Spleen (tissue), 11 donors: ENCODE results near the gene COL23A1. TPM values are rescaled to one million over a fixed set of nuclear protein-coding genes. Genes with fewer than 3 reads are reported as not detected.
A peak's percentile ranks its signal among the peaks of the same experiment; 100 is the strongest.

Experiments used
- DNase-seq: peaks from one replicate; pipeline ENCODE4 v3.0.0-alpha.2; 2020
- H3K27ac ChIP-seq, 8 donors: fragments of 200-600 bp; sonication (generic) in 7 of 8; 1 replicate in 4 of 8; 2 replicates in 4 of 8; pipeline versions ENCODE4 v1.5.0 to v1.8.0; 2016 to 2021; ENCODE audit warnings: inconsistent platforms in 4 of 8, mild to moderate bottlenecking in 4 of 8, moderate library complexity in 1 of 8
- H3K27me3 ChIP-seq, 7 donors: fragments of 200-600 bp; sonication (generic) in 6 of 7; replicated peaks in 1 of 7; 1 replicate in 4 of 7; 2 replicates in 3 of 7; pipeline versions ENCODE4 v1.5.0 to v1.8.0; 2016 to 2021; ENCODE audit warnings: inconsistent platforms in 3 of 7, mild to moderate bottlenecking in 1 of 7
- H3K36me3 ChIP-seq, 6 donors: fragments of 200-600 bp; sonication (generic) in 5 of 6; 1 replicate in 4 of 6; 2 replicates in 2 of 6; pipeline versions ENCODE4 v1.5.0 to v1.8.0; 2016 to 2021; ENCODE audit warnings: inconsistent platforms in 2 of 6
- H3K4me1 ChIP-seq, 6 donors: fragments of 200-600 bp; sonication (generic) in 5 of 6; 1 replicate in 3 of 6; 2 replicates in 3 of 6; pipeline versions ENCODE4 v1.5.0 to v1.8.0; 2016 to 2021; ENCODE audit warnings: inconsistent platforms in 3 of 6
- H3K4me3 ChIP-seq, 8 donors: fragments of 200-600 bp; sonication (generic) in 7 of 8; 1 replicate in 4 of 8; 2 replicates in 4 of 8; pipeline versions ENCODE4 v1.5.0 to v1.8.0; 2016 to 2021; ENCODE audit warnings: inconsistent platforms in 4 of 8, mild to moderate bottlenecking in 4 of 8, moderate library complexity in 2 of 8
- H3K9me3 ChIP-seq, 8 donors: fragments of 200-600 bp; sonication (generic) in 7 of 8; 1 replicate in 4 of 8; 2 replicates in 4 of 8; pipeline versions ENCODE4 v1.5.0 to v1.8.0; 2016 to 2021; ENCODE audit warnings: inconsistent platforms in 4 of 8
- POLR2A ChIP-seq, 3 donors: fragments of 450-650 bp; IDR thresholded peaks; one replicate each; pipeline ENCODE4 v1.5.1; 2017; ENCODE audit warnings: antibody characterized with exemption in 3 of 3, mild to moderate bottlenecking in 1 of 3
- POLR2AphosphoS5 ChIP-seq, 3 donors: sonication (generic); formaldehyde crosslinking; IDR thresholded peaks; one replicate each; pipeline ENCODE4 v1.5.1; 2017; ENCODE audit warnings: antibody characterized with exemption in 3 of 3
- WGBS, 5 donors: extraction: QIAGEN DNeasy Blood & Tissue Kit in 3 of 5; methylation state at CpG; one replicate each; pipeline versions ENCODE4 v1.1.5 to v1.1.7; 2013 to 2018; 5-methylcytosine and 5-hydroxymethylcytosine counted together
- intact Hi-C: fragments of 100-400 bp; cut with DNase I; formaldehyde crosslinking; loops from one replicate; pipeline ENCODE4 v1.15.0; 2023; ENCODE audit warnings: low total_unique reads
- polyA plus RNA-seq, 3 donors: library from polyadenylated mRNA; stranded (reverse); fragments of 200-250 nt; gene quantifications; one replicate each; pipeline ENCODE4 v1.2.1, GENCODE V29; 2013
- total RNA-seq, 7 donors: library from RNA; depleted of rRNA in 3 of 7; stranded (reverse); fragments of >200 nt in 3 of 7; fragmentation: NEBNext Ultra II Directional in 4 of 7; extraction: Animal tissue kit (Norgen Biotek cat#: 25700) in 4 of 7; gene quantifications; one replicate each; pipeline versions ENCODE4 v1.1.0 to v1.2.1, GENCODE V29; 2016 to 2021
- TF ChIP-seq, protein P1 (sequence below), 11 experiments: fragments of 200-600 bp in 7 of 11; fragments of 450-650 bp in 4 of 11; sonication (generic) in 4 of 11; IDR thresholded peaks in 8 of 11; conservative IDR thresholded peaks in 3 of 11; 1 replicate in 7 of 11; 2 replicates in 4 of 11; pipeline versions ENCODE4 v1.4.0 to v1.8.0; 2016 to 2021; ENCODE audit warnings: antibody characterized with exemption in 11 of 11, inconsistent platforms in 4 of 11, mild to moderate bottlenecking in 1 of 11
- donor health status: healthy with polysubstance abuse.
- donor health status: DM: no; HTN: no; CAD: no; lungs with moderate emphysema.
- donor health status: DM: no; HTN: no; CAD: no.
- donor health status: Bipolar disorder and iron deficiency.
- donor health status: healthy.
- donor health status: DM: no; HTN: no; CAD: no.
- donor health status: DM: yes; HTN: yes; CAD: no.

COL23A1 gene
- total and polyA plus RNA-seq, 10 donors: 0.63 to 3.8 (median 1.9) TPM

DNA sequence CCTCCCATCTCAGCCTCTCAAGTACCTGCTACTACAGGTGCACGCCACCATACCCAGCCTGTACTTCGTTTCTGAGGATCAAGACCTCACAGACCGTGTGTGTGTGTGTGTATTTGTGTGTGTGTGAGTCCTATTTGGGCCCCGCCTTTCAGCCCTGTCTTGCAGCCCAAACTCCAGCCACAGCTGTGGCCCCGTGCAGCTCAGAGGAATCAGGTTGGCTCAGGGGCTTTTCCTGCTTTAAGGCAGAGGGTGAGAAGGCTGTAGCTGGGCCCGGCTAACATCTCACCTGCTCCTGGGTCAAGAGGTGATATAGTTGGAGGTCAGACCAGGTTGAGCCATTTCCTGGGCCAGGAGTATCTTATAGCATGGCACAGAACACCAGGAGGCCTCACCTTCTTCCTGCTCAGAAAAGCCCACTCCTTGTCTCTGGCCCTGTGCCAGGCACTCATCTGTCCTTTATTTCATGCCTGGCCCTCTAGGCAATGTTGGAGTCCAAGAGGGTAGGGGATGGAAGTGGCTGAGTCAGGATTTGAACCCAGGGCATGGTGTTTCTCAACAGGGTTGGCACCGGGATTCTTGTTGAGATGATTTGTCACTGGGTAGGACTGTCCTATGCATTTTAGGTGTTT is 356.0 kb downstream of the COL23A1 start:
- Histone ChIP-seq H3K36me3 (peaks cover 0 to 22% (median 12%) of the 10 kb centered on the region in 6 donors), H3K9me3 (no peaks in the 10 kb centered on the region), H3K4me3 (no peak overlapping the region), H3K4me1 (peaks cover 34 to 92% (median 88%) of the 10 kb centered on the region in 6 donors), H3K27ac (peak overlapping the region in 3 of 8 donors; percentile 16 to 48 (median 43)), H3K27me3 (no peaks in the 10 kb centered on the region)
- TF ChIP-seq POLR2AphosphoS5 (IDR thresholded peaks at IDR 0.05) (no peak), POLR2A (IDR thresholded peaks at IDR 0.05) (no peak)
- TF ChIP-seq, protein P1, sequence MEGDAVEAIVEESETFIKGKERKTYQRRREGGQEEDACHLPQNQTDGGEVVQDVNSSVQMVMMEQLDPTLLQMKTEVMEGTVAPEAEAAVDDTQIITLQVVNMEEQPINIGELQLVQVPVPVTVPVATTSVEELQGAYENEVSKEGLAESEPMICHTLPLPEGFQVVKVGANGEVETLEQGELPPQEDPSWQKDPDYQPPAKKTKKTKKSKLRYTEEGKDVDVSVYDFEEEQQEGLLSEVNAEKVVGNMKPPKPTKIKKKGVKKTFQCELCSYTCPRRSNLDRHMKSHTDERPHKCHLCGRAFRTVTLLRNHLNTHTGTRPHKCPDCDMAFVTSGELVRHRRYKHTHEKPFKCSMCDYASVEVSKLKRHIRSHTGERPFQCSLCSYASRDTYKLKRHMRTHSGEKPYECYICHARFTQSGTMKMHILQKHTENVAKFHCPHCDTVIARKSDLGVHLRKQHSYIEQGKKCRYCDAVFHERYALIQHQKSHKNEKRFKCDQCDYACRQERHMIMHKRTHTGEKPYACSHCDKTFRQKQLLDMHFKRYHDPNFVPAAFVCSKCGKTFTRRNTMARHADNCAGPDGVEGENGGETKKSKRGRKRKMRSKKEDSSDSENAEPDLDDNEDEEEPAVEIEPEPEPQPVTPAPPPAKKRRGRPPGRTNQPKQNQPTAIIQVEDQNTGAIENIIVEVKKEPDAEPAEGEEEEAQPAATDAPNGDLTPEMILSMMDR (IDR thresholded peaks at IDR 0.05 in 8 of 11, conservative IDR thresholded peaks at IDR 0.05 in 3 of 11): no peak
- WGBS, 5 donors: 79 to 91% (median 82%) methylated on average over 7 of the region's 7 CpGs
- intact Hi-C loops: no loop called here
- DNase-seq: no peak

DNA sequence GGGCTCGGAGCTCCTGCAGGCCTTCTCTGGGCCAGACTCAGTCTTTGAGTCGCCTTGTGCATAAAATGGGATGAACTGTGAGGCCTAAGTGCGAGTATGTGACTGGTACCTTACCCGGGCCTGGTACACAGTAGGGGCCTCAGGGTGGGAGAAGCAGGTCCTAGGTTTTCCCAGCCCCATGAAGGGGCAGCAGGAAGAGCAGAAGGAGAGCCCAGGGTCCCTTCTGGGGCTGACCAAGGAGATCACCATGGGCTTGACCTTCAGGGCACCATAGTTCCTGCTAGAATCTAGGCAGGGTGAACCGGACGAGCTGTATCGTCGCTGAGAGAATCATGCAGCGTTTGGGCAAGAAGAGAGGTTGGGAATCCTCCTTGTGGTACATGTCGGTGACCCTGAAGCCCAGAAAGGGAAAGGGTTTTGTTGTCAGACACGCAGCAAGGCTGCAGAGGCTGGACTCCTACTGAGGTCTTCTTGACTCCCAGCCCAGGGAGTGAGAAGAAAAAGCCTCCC is 357.2 kb downstream of the COL23A1 start:
- Histone ChIP-seq H3K27ac (peak overlapping the region; percentile 97 to 99 (median 99)), H3K27me3 (no peaks in the 10 kb centered on the region), H3K36me3 (peaks cover 0 to 35% (median 24%) of the 10 kb centered on the region in 6 donors), H3K4me1 (peaks cover 26 to 92% (median 77%) of the 10 kb centered on the region in 6 donors), H3K4me3 (peak overlapping the region; percentile 79 to 89 (median 86)), H3K9me3 (no peaks in the 10 kb centered on the region)
- 57 to 95% (median 65%) methylated on average over 7 to 11 of the region's 11 CpGs for WGBS, 5 donors
- TF ChIP-seq, protein P1 (IDR thresholded peaks at IDR 0.05 in 8 of 11, conservative IDR thresholded peaks at IDR 0.05 in 3 of 11): no peak
- no peak for TF ChIP-seq POLR2AphosphoS5 (IDR thresholded peaks at IDR 0.05)
- no peak for TF ChIP-seq POLR2A (IDR thresholded peaks at IDR 0.05)
- intact Hi-C loops: no loop called here
- DNase-seq: no peak

DNA sequence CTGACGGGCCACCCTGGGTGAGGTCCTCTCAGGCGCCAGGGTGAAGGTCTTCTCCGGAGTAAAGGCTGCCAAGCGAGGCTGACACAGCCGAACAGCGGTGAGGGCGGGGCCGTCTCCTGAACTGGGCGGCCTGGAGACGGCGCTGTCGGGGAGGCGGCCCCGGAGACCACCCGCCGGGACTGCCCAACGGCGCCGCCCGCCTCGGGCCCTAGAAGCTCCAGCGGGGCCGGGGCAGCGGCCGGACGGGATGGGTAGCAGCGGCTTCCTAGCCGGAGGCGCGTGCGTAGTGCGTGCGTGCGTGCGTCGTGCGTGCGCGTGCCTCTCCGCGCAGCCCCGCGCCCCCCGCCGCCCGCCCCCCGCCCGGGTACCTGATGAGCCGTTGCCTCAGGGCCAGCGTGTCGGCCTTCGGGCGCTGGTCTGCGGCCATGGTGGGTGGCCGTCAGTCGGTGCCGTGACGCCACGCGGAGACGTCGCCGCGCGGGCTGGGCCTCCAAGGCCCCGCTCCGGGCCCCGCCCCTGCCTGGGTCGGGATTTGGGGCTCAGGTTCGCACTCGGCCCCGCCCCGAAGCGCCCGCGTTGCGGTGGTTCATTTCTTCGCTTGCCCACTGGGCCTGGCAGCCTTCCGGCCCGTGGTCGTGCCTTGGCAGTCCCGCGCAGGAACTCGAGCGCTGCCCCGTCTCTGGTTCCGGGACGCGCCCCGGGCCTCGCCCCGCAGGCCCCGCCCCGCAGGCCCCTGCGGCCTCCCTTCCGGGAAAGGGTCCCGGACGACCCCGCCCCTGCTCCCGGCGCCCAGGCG is 357.9 kb downstream of the COL23A1 start, which contains the start of gene PHYKPL:
TSS of gene PHYKPL (minus strand) at position 679 of the 796 bp plus-strand sequence. CDS start at position 427, 252 bp downstream.
- DNase-seq: peak; percentile 95
- H3K4me3 ChIP-seq: peak within 1 kb of the TSS; percentile 79 to 89 (median 86)
- H3K36me3 ChIP-seq: peaks cover 0 to 41% (median 31%) of the 10 kb centered on the region in 6 donors
- peak within 1 kb of the TSS; percentile 97 to 99 (median 99) for H3K27ac ChIP-seq
- no peaks in the 10 kb centered on the region for H3K9me3 ChIP-seq
- H3K27me3 ChIP-seq: no peaks in the 10 kb centered on the region
- no peak for TF ChIP-seq POLR2A (IDR thresholded peaks at IDR 0.05)
- TF ChIP-seq, protein P1 (IDR thresholded peaks at IDR 0.05 in 8 of 11, conservative IDR thresholded peaks at IDR 0.05 in 3 of 11): peak in 2 of 11 experiments; percentile 12 to 18
- TF ChIP-seq POLR2AphosphoS5 (IDR thresholded peaks at IDR 0.05): peak; percentile 79 to 91 (median 84)
- intact Hi-C loops: no loop called here
- 0 to 2% (median 1%) methylated on average over 19 to 102 of the region's 102 CpGs for WGBS, 5 donors
- peaks cover 24 to 92% (median 70%) of the 10 kb centered on the region in 6 donors for H3K4me1 ChIP-seq
